LNCAP (cell line): ENCODE measurements around the gene MBD3L2.

Experiments
- CTCF ChIP-seq: fragments of 450-650 bp; IDR thresholded peaks from 2 replicates; pipeline ENCODE4 v1.5.1; 2017; ENCODE audit warnings: mild to moderate bottlenecking

MBD3L2 gene

DNA sequence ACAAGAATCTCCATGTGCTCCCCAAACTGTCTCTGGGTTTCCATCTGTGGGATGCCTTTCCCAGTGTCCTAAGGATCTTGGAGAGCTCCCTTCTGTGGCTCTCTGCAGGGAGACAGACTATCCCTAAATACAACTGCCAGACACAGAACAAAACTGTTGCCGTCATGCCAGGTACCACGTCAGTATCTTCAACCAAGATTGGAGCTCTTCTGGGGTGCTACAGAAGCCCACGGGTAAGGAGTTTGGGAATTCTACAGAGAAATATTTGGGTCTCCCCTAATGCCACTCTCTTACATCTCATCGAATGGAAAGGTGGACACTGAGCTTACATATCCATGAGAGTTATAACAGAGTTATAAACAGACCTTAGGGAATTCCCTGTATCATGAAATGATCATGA, 14.2 kb downstream of the MBD3L2 start:
- TF ChIP-seq CTCF = no peak

DNA sequence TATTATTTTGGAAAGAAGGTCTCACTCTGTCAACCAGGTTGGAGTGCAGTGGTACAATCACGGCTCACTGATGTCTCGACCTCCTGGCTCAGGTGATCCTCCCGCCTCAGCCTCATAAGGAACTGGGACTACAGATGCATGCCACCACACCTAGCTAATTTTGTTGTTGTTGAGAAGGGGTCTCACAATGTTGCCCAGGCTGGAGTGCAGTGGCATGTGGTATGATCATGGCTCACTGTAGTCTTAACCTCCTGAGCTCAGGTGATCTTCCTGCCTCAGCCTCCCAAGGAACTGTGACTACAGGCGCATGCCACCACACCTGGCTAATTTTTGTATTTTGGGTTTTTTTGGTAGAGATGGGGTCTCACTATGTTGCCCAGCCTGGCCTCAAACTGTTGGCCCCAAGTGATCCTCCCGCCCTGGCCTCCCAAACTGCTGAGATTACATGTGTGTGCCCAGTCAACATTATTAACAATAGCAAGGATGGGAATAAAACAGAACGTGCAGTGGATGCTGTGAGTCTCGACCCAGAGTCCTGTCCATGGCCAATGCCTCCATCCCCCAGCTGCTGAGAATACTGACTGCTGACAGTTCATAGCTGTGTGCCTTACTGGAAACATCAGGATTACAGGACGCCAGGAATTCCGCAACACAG, 14.8 kb downstream of the MBD3L2 start:
- TF ChIP-seq CTCF = no peak

DNA sequence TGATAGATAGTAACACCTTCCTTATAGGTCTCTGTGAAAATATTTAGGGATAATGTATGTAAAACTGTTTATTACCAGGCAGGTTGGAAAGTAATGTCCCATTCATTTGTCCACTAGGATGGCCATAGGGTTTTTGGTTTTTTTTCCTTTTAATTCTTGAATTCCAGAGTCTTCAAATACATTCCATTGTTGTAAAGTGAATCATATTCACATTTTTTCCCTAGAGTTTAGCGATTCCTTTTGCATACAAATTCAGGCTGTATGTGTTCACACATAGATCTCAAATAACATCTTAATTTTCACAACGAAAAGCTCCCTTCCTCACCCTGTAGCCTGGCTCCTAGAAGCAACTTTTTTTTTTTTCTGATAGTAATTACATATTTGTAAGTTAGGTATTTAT, 18.6 kb downstream of the MBD3L2 start:
- TF ChIP-seq CTCF = no peak

DNA sequence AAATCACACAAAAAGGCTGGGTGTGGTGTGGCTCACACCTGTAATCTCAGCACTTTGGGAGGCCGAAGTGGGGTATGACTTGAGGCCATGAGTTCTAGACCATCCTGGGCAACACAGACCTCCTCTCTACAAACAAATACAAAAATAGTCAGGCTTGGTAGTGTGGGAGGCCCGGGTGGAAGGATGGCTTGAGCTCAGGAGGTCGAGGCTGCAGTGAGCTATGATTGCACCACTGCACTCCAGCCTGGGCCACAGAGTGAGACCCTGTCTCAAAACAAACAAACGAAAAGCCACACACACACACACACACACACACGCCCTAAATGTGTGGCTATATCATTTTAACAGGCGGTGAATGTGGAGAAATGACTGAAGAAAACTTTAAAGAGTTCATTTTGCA, 19.5 kb downstream of the MBD3L2 start:
- no peak for TF ChIP-seq CTCF

DNA sequence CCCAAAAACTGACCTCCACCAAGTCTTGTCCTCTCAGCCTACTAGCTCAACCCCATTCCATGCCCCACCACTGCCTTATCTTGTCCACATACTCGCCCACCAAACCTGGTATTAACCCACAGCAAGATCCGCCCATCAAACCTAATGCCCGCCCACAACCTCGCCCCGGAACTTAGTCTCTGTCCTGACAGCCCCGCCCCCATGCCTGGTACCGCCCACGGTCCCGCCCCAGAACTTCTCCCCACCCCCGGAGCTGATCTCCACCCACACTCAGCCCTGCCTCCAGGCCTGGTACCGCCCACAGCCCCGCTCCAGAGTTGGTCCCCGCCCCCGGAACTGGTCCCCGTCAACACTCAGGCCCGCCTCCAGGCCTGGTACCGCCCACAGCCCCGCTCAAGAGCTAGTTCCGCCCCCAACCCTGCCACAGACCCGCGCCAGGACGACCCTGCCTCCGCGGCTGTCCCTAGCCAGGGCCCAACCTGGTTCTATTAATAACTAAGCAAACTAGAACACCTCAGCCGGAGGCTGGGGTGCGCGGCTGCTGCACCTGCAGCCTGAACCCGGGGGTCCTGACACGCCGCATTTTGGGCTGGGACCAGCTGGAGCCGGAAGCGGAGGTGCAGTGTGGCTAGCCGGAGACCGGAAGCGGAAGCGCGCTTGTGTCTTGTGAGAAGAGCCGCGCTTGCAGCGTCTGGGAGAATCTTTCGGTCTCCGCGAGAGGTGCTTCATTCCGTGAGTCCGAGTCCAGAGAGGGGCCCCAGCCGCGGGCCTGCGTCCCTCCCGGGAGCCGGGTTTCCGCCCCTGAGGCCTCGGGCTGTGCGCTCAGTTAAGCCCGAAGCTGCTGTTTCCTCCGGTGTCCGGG, 20.2 kb downstream of the MBD3L2 start, which contains the start of gene ZNF557:
ZNF557 (plus strand) TSS at position 662 of the 862 bp plus-strand sequence. CDS start 5,372 bp downstream, outside the sequence.
- no peak for TF ChIP-seq CTCF

GRCh38 chr19:7069904-7070226, 20.7 kb downstream of the MBD3L2 start:
- TF ChIP-seq CTCF = no peak

- no peak for TF ChIP-seq CTCF
These were observed 23.4 kb downstream of the MBD3L2 start for GRCh38 chr19:7072541-7072940.
